ENCODE measurements around the gene USP14. TPM values are rescaled to one million over a fixed set of nuclear protein-coding genes. Genes with fewer than 3 reads are reported as not detected.

USP14 gene
- total and polyA plus RNA-seq, 2 donors (not counting 3 experiments of a cell fraction or from before 2014, with no cell fraction given): 13.2 to 98.4 TPM

GRCh38 chr18:213966-214365 is 55.6 kb downstream of the USP14 start:
- POLR2A ChIA-PET: no interaction called here
- H3K9me3 ChIP-seq (replicated peaks; ENCODE audit: control insufficient read depth, insufficient read depth, low read length): no peaks in the 10 kb centered on the region
- no peak overlapping the region for H2AFZ ChIP-seq (ENCODE audit: low read depth, low read length)
- peaks cover 17 to 44% of the 10 kb centered on the region in 2 experiments for H3K36me3 ChIP-seq (ENCODE audit: control insufficient read depth in 2 of 2, extremely low read depth in 1 of 2, insufficient read depth in 2 of 2, low read length in 2 of 2)
- H3K79me2 ChIP-seq (ENCODE audit: control insufficient read depth, insufficient read depth, low read length): no peaks in the 10 kb centered on the region
- CTCF ChIA-PET: no interaction called here
- TF ChIP-seq JUN (IDR thresholded peaks at IDR 0.05; ENCODE audit: borderline replicate concordance, insufficient read depth, insufficient read length, low read depth) (no peak), MAX (IDR thresholded peaks at IDR 0.05; ENCODE audit: insufficient read depth, insufficient read length) (no peak), FOS (IDR thresholded peaks at IDR 0.05; ENCODE audit: borderline replicate concordance, insufficient read depth, low read length) (no peak), POLR2A (IDR thresholded peaks at IDR 0.05; ENCODE audit: low read depth, low read length) (no peak), MYC (IDR thresholded peaks at IDR 0.05; ENCODE audit: low read depth, low read length) (no peak), GATA2 (IDR thresholded peaks at IDR 0.05; ENCODE audit: insufficient read depth, insufficient read length, low read depth, low read length) (no peak), CTCF (IDR thresholded peaks at IDR 0.05; ENCODE audit: extremely low read depth in 1 of 2, insufficient read depth in 1 of 2, low read depth in 1 of 2, low read length in 2 of 2) (no peak), EZH2 (IDR thresholded peaks at IDR 0.05; ENCODE audit: borderline replicate concordance, low read depth, low read length, severe bottlenecking) (no peak), POLR2AphosphoS5 (IDR thresholded peaks at IDR 0.05; ENCODE audit: insufficient read depth, low read depth, low read length) (no peak)
- peaks cover 9% of the 10 kb centered on the region for H3K4me1 ChIP-seq (ENCODE audit: control insufficient read depth, extremely low read depth, insufficient read depth, low read length)
- intact Hi-C loops (cut with micrococcal nuclease) (no loop called here), dilution Hi-C loops (cut with MboI; ENCODE audit: extremely low pct_ligation_motif_present, low sequenced_read_pairs) (no loop called here)
- no peak for FAIRE-seq
- H3K9me1 ChIP-seq (replicated peaks; ENCODE audit: control insufficient read depth, extremely low read depth, insufficient read depth, low read length): no peaks in the 10 kb centered on the region
- H3K4me3 ChIP-seq (replicated peaks in 1 of 3; ENCODE audit: insufficient read depth in 1 of 3, low read depth in 1 of 3, low read length in 3 of 3): no peak overlapping the region
- no peak overlapping the region for H3K4me2 ChIP-seq (ENCODE audit: insufficient read depth, low read length)
- H3K9ac ChIP-seq (replicated peaks; ENCODE audit: extremely low read depth, insufficient read depth, low read length): no peak overlapping the region
- no peak overlapping the region for H3K27ac ChIP-seq (ENCODE audit: insufficient read depth, low read depth, low read length)
- no peaks in the 10 kb centered on the region for H4K20me1 ChIP-seq (replicated peaks; ENCODE audit: control insufficient read depth, extremely low read depth, insufficient read depth, low read length)
- DNase-seq (ENCODE audit: low read depth, low spot score): no peak
- H3K27me3 ChIP-seq (ENCODE audit: control insufficient read depth in 2 of 2, insufficient read depth in 2 of 2, low read length in 2 of 2): no peaks in the 10 kb centered on the region
- BruUV-seq (replicated peaks): no TSS peak
